ENCODE results near the gene SESN2. TPM values are rescaled to one million over a fixed set of nuclear protein-coding genes. Genes with fewer than 3 reads are reported as not detected.

The SESN2 gene
- total RNA-seq, 1 donor = 13.4 TPM

- H3K4me3 ChIP-seq (ENCODE audit: low read depth, low read length) = no peak overlapping the region
- no peak for DNase-seq (ENCODE audit: low read depth)
- no peak for TF ChIP-seq CTCF (IDR thresholded peaks at IDR 0.05; ENCODE audit: insufficient read depth, low read depth, low read length)
Observed at GRCh38 chr1:28264897-28265296, 5.6 kb downstream of the SESN2 start.

GRCh38 chr1:28265577-28265976 lies 6.3 kb downstream of the SESN2 start:
- no peak for DNase-seq (ENCODE audit: low read depth)
- no peak overlapping the region for H3K4me3 ChIP-seq (ENCODE audit: low read depth, low read length)
- no peak for TF ChIP-seq CTCF (IDR thresholded peaks at IDR 0.05; ENCODE audit: insufficient read depth, low read depth, low read length)

GRCh38 chr1:28266920-28267322 lies 7.6 kb downstream of the SESN2 start:
- H3K4me3 ChIP-seq (ENCODE audit: low read depth, low read length) = peak overlapping the region; percentile 11
- DNase-seq (ENCODE audit: low read depth) = no peak
- no peak for TF ChIP-seq CTCF (IDR thresholded peaks at IDR 0.05; ENCODE audit: insufficient read depth, low read depth, low read length)

GRCh38 chr1:28267633-28268032 lies 8.3 kb downstream of the SESN2 start:
- H3K4me3 ChIP-seq (ENCODE audit: low read depth, low read length) = no peak overlapping the region
- TF ChIP-seq CTCF (IDR thresholded peaks at IDR 0.05; ENCODE audit: insufficient read depth, low read depth, low read length) = no peak
- no peak for DNase-seq (ENCODE audit: low read depth)

- no peak overlapping the region for H3K4me3 ChIP-seq (ENCODE audit: low read depth, low read length)
- DNase-seq (ENCODE audit: low read depth) = no peak
- no peak for TF ChIP-seq CTCF (IDR thresholded peaks at IDR 0.05; ENCODE audit: insufficient read depth, low read depth, low read length)
Observed at GRCh38 chr1:28269529-28269928, 10.2 kb downstream of the SESN2 start.

- TF ChIP-seq CTCF (IDR thresholded peaks at IDR 0.05; ENCODE audit: insufficient read depth, low read depth, low read length) = no peak
- DNase-seq (ENCODE audit: low read depth) = no peak
- no peak overlapping the region for H3K4me3 ChIP-seq (ENCODE audit: low read depth, low read length)
Observed at GRCh38 chr1:28272215-28272852, 13.0 kb downstream of the SESN2 start.

Data from fibroblast of villous mesenchyme (primary cell).